DND-41 (cell line): ENCODE data around the gene ARHGAP6.

Experiments used
- ATAC-seq: fragments of 200-7000 bp; cut with Tn5 transposase; 3 replicates; pipeline ENCODE4 v1.9.1; 2021; ENCODE audit warnings: low read depth; ENCODE audit not compliant: insufficient read depth
- DNase-seq: peaks from one replicate; pipeline ENCODE4 v3.0.0-alpha.2; 2020
- H2AFZ ChIP-seq: 2 replicates; pipeline ENCODE4 v1.6.0; 2012; ENCODE audit warnings: low read depth, low read length
- H3K27ac ChIP-seq: 2 replicates; pipeline ENCODE4 v1.5.1; 2012; ENCODE audit warnings: low read length, inconsistent platforms
- H3K27me3 ChIP-seq: fragments of 200-600 bp; sonication (generic); 2 replicates; pipeline ENCODE4 v1.6.0; 2012; ENCODE audit warnings: low read length, mild to moderate bottlenecking, inconsistent platforms; ENCODE audit not compliant: insufficient read depth, poor library complexity
- H3K36me3 ChIP-seq: 2 replicates; pipeline ENCODE4 v1.5.1; 2012; ENCODE audit warnings: low read length, inconsistent platforms; ENCODE audit not compliant: insufficient read depth
- H3K4me1 ChIP-seq: 2 replicates; pipeline ENCODE4 v1.5.1; 2012; ENCODE audit warnings: mild to moderate bottlenecking, low read length; ENCODE audit not compliant: insufficient read depth
- H3K4me2 ChIP-seq: 2 replicates; pipeline ENCODE4 v1.6.0; 2012; ENCODE audit warnings: mild to moderate bottlenecking, moderate library complexity, low read length, inconsistent platforms; ENCODE audit not compliant: insufficient read depth
- H3K4me3 ChIP-seq, 2 experiments: fragments of 200-600 bp in 1 of 2; shearing (Covaris generic) in 1 of 2; 2 replicates each; pipeline ENCODE4 v1.5.1; 2012 to 2016; ENCODE audit warnings: inconsistent platforms in 2 of 2, low read length in 2 of 2, mild to moderate bottlenecking in 2 of 2, low read depth in 1 of 2, moderate library complexity in 1 of 2
- H3K79me2 ChIP-seq: 2 replicates; pipeline ENCODE4 v1.6.0; 2012; ENCODE audit warnings: low read length, inconsistent platforms; ENCODE audit not compliant: insufficient read depth
- H3K9ac ChIP-seq: 2 replicates; pipeline ENCODE4 v1.6.0; 2012; ENCODE audit warnings: low read depth, mild to moderate bottlenecking, inconsistent platforms, low read length, moderate library complexity
- H3K9me3 ChIP-seq: 2 replicates; pipeline ENCODE4 v1.5.1; 2012; ENCODE audit warnings: low read length, moderate library complexity, mild to moderate bottlenecking, inconsistent platforms; ENCODE audit not compliant: insufficient read depth, severe bottlenecking
- H4K20me1 ChIP-seq: 2 replicates; pipeline ENCODE4 v1.6.0; 2012; ENCODE audit warnings: low read length; ENCODE audit not compliant: insufficient read depth
- CTCF ChIP-seq: IDR thresholded peaks from 2 replicates; pipeline ENCODE4 v1.5.1; 2012; ENCODE audit warnings: borderline replicate concordance, low read length, moderate library complexity, mild to moderate bottlenecking; ENCODE audit not compliant: poor library complexity, severe bottlenecking; ENCODE audit errors: extremely low read depth
- EZH2 ChIP-seq: IDR thresholded peaks from 3 replicates; pipeline ENCODE4 v1.6.1; 2012; ENCODE audit warnings: borderline replicate concordance, low read depth, mild to moderate bottlenecking, moderate library complexity, low read length, inconsistent platforms; ENCODE audit not compliant: severe bottlenecking

ARHGAP6 gene

GRCh38 chrX:11416600-11416999, 249.1 kb downstream of the ARHGAP6 start:
- Histone ChIP-seq H4K20me1 (no peaks in the 10 kb centered on the region), H2AFZ (no peak overlapping the region), H3K27ac (no peak overlapping the region), H3K79me2 (no peaks in the 10 kb centered on the region), H3K27me3 (no peaks in the 10 kb centered on the region), H3K4me2 (no peak overlapping the region), H3K4me1 (no peaks in the 10 kb centered on the region), H3K36me3 (no peaks in the 10 kb centered on the region), H3K9ac (no peak overlapping the region), H3K4me3 (no peak overlapping the region), H3K9me3 (no peaks in the 10 kb centered on the region)
- TF ChIP-seq CTCF (no peak), EZH2 (no peak)
- DNase-seq (no peak), ATAC-seq (no peak)

- Histone ChIP-seq H3K9me3 (no peaks in the 10 kb centered on the region), H3K4me3 (no peak overlapping the region), H4K20me1 (no peaks in the 10 kb centered on the region), H3K9ac (no peak overlapping the region), H3K27me3 (no peaks in the 10 kb centered on the region), H3K4me2 (no peak overlapping the region), H3K27ac (no peak overlapping the region), H3K4me1 (no peaks in the 10 kb centered on the region), H3K36me3 (no peaks in the 10 kb centered on the region), H2AFZ (no peak overlapping the region), H3K79me2 (no peaks in the 10 kb centered on the region)
- no peak for TF ChIP-seq CTCF
- TF ChIP-seq EZH2: no peak
- ATAC-seq (no peak), DNase-seq (no peak)
These were observed 251.6 kb downstream of the ARHGAP6 start for GRCh38 chrX:11414091-11414490.

DNA sequence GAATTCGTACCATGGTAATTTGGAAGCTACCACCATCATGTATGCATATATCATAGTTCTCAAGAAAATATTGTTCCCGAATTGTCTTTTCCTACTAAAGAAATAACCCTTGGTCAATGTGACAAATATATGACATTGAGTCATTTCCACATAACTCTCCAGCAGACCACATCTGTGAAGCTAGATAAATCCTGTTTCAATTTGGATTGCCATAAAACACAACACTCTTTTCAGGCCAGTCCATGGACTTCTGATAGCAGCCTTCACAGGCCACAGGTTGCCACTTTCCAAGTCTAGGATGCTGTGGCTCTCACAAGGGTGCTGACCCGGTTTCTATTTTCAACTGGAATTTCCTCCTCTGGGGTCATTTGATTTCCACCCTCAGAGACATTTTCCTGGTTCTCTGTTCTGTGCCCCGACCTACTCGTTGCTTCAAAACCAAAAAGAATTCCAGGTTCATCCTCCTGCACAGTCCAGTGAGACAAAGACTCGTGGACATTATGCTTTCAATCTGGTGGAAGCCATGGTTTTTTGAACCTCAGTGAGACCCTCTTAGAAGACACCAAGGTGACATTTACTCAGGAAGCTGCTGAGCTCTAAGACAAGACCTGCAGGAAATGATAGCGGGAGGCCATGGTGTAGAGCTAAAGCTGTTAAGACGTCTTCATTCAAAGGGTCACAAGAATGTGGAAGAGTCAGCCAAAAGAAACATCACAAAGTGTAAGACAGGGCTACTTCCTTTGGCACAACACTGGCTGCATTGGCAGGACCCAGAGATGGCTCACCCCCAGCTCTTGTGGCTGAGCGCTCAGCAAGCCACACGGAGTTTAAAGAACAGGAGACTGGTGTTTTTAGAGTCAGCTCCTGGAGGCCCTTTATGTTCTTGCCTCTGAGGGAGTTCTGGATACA, 252.8 kb downstream of the ARHGAP6 start:
- no peak overlapping the region for H3K4me2 ChIP-seq
- no peaks in the 10 kb centered on the region for H3K36me3 ChIP-seq
- no peaks in the 10 kb centered on the region for H3K27me3 ChIP-seq
- no peak overlapping the region for H3K4me3 ChIP-seq
- no peaks in the 10 kb centered on the region for H4K20me1 ChIP-seq
- no peak for ATAC-seq
- H3K79me2 ChIP-seq: no peaks in the 10 kb centered on the region
- no peaks in the 10 kb centered on the region for H3K9me3 ChIP-seq
- no peak overlapping the region for H2AFZ ChIP-seq
- H3K27ac ChIP-seq: no peak overlapping the region
- no peaks in the 10 kb centered on the region for H3K4me1 ChIP-seq
- TF ChIP-seq CTCF (no peak), EZH2 (no peak)
- no peak for DNase-seq
- H3K9ac ChIP-seq: no peak overlapping the region
